Daoy (cell line): ENCODE data around the gene KLF13. TPM values are rescaled to one million over a fixed set of nuclear protein-coding genes. Genes with fewer than 3 reads are reported as not detected.
A peak's percentile ranks its signal among the peaks of the same experiment; 100 is the strongest.

ENCODE experiments used
- DNase-seq: peaks from one replicate; pipeline ENCODE4 v3.0.0-alpha.2; 2015; ENCODE audit warnings: low read depth
- total RNA-seq: library from RNA; depleted of rRNA; stranded (reverse); fragments of >200 nt; shearing (Covaris generic); gene quantifications from 2 replicates; pipeline ENCODE4 v1.2.3, GENCODE V29; 2014

Gene KLF13
- total RNA-seq, 1 experiment from 2014 or later = 21.4 TPM

DNA sequence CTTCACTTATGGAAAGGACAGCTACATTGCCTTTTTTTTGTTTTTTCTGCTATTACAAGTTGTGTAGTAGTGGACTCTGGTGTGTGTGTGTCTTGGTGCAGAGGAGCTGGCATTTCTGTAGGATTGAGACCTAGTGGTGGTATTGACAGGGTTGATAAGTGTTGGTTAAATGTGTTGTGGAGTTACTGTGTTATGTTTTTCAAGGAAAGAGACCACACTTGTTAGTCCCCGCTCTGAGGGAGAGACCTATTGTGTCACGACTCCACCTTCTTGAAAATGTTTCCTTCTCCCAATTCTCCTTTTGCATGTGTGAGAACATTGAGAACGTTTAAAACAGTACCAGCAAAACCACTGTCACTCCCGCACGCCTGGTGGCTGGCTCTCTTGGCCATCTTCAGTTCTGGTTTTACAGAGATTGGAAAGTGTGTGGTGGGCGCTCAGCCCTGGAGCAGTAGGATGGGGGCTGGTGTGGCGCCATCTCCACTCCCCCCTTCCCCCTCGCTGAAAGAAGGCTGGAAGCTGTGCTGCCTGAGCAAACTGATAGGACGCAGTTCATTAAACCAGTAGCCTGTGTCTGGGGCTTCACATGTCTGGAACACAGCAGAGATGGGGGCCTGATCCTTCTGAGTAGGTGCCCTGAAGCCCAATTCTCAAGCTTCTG lies 5.5 kb downstream of the KLF13 start:
- DNase-seq = no peak

DNA sequence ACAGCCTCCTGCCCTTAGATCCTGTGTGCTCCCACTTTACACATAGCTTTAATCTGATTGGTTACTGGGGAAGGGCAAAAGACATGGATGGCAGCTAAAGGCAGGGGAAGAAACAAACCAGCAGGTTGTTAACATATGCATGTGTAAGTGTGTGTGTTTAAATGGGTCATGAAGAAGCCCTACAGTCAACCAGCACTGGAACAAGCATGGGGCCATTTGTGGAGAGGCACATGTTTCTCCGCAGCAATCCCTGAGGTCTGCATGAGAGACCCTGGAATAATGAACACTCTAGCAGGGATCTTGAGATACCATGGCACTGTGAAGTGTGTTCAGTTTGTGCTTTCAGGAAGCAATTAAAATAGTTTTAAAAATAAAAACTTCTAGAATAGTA lies 6.0 kb downstream of the KLF13 start:
- no peak for DNase-seq

DNA sequence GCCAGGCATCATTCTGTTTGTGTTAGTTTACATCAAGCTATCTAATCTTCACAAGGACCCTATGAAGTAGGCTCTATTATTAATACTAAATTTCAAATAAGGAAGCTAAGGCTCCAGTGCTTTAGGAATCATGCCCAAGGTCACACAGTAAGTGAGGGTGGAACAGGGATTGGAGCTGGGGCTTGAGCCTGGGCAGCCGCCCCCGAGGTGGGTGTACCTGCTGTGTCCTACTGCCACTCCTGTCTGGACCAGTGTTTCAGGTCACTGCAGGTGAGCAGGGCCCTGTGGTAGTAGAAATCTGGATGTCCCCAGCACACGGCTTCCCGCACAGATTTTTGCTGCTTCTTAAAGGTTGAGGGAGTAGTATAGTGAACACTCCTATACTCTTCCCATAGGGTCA lies 6.5 kb downstream of the KLF13 start:
- DNase-seq = no peak

DNA sequence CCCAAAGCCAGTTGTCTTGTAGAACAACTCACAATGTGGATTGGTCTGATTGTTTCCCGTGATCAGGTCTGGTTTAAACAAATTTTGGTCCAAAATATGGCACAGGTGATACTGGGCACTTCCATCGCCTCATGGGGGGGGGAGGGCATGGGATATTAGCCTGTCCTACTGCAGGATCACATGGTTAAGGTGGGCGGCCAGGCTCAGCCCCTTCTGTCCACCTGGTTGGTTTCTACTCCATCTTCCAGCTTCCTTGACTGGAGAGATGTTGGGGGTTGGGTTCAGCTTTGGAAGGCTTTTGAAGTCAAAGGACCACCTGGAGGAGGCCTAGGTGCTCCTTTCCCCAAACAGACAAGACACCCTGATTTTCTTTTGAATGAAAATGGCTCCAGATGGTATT lies 7.2 kb downstream of the KLF13 start:
- DNase-seq = no peak

DNA sequence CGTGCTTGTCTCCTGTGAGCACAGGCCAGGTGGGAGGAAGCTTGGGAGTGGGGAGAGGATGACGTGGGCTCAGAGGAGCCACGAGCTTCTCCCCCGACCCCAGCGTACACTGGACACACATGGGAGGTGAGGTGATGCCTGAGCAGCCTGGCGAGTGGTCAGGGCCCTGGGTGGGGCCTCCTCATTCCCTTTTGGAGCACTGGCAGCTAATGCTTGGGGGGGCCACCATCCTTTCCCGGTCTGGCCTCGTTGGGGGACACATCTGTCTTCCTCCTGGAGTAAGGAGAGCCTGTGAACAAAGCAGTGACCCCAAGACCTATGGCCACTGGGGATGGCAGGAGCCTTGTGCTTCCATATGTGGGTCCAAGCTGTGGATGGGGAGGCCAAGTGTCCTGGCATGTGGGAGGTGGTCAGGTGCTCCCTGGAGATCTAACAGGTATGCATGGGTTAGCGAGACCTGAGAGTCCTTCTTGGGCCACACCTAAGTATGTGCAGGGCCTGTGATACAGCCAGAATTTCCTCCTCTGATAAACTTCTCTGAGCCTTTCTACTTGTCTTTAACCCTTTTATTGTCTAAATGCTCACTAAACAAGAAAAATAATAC lies 9.5 kb downstream of the KLF13 start:
- no peak for DNase-seq

DNA sequence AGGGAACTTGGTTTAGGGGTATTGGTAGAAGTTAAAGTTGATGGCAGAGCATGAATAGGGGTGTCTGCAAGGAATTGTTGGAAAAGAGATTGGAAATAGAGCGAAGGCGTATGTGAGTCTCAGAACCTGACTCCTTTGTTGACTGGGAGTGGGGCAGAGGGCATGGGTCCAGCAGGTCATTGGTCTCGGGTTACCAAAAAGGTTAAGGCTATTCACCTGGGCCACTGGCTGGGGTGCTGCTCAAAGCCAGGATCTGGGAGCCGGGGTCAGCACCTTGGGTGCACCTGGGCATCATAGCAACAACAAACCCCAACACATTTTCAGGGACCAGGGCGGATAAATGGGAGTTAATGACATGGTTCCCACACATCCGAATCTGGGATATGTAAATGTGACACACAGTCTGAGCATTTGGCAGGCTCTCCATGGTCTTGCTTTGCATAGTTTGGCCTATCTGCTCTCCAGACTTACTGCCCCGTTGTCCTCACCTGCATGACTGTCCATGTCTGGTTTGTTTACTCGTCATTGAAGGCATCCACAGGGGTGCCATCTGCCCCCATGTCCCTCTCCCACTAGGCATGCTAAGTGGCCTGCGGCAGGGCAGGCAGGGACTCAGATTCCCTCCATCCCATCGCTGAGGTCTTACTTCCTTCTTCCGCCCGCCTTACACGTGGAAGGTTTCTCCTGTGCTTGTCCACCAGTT lies 10.1 kb downstream of the KLF13 start:
- DNase-seq = no peak

DNA sequence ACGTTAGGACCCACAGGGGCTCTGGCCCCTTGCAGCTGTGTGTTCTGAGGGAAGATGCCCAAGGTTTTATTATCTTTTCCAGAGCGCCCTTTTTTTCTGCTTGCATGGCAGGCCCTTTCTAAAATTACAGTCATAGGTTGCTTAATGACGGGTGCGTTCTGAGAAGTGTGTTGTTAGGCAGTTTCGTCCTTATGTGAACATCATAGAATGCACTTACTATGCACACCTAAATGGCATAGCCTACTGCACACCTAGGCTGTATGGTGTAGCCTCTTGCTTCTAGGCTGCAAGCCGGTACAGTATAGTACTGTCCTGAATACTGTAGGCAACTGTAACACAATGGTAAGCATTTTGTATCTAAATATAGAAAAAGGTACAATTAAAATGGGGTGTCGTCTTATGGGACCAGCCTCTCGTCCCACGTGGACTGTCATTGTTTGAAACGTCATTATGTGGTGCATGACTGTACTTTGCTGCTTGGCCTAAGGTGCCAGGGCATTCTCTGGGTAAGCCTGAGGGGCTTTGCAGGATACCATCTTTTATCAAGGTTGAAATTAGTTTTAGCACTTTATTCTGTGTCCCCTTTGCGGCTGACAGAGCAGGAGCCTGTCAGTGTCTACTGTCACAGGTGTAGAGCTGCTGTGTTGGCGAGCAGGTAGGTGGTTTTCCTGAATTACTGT lies 10.9 kb downstream of the KLF13 start:
- no peak for DNase-seq

DNA sequence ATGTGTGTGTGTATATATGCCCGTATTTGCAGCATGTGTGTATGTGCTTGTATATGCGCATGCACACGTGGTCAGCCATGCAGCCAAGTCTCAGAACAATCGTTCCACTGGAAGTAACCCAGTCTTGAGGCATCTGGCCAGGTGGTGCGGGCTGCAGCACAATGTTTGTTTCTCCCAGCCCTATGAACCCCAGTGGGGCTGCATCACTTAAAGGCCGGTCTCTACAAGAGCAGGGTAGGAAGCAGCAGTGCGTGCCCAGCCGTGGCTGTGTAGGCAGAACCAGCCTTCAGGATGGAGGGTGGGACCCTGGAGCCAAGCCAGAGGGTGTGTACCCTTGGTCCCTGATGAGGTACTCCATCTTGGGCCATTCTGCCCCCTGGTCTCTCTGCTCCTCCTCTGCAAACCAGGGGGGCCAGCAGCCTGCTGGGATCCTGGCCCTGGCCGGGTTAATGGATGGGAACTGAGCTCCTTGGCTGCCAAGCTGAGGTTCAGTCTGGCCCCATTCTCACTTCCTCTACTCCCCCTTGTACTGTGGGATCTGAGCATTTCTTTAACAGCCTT lies 11.8 kb downstream of the KLF13 start:
- DNase-seq = peak; percentile 37

DNA sequence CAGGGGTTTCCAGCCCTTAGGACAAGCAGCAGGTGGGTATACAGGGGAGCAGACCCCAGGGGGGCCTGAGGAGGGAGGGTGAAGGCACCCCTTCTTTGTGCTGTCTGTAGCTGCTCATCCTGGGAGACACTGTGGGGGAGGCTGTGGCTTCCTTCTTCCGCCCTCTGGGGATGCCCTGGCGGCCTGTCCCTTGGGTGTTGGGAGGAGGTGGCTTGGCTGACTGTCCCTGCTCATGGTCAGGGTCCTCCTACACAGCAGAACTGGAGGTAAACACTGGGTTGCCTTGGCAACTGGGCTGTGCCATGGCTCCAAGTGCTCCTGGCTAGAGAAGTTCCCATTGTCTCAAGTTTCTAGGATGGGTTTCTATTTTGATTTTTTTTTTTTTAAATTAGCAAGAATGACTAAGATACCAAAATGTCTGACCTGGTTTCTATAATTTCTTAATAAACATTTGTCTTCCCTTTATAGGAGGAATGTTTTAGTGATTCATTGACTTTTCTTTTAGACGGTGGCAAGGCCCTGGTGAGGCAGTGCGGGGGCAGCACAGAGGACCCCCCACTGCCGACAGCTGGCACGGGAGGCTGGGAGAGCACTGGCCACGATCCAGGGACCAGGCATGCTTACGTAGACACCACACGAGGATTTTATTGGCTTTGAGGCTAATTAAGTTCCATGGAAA lies 12.4 kb downstream of the KLF13 start:
- DNase-seq = peak; percentile 91

DNA sequence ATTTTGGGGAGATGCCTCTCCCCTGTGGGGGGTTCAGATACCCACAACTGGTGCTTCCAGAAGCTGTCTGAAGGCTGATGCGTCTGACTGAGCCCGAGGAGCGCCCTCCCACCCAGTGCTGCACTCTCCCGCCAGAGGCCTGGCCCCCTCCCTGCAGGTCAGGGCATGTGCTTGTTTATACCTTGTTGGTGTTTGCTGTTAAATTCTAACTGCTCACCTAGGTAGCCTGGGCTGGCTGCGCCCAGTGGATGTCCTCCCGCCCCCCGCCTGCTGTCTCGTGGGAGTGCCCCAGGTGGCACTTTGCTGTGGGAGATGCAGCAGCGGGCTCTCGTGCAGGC lies 12.9 kb downstream of the KLF13 start:
- DNase-seq = no peak

DNA sequence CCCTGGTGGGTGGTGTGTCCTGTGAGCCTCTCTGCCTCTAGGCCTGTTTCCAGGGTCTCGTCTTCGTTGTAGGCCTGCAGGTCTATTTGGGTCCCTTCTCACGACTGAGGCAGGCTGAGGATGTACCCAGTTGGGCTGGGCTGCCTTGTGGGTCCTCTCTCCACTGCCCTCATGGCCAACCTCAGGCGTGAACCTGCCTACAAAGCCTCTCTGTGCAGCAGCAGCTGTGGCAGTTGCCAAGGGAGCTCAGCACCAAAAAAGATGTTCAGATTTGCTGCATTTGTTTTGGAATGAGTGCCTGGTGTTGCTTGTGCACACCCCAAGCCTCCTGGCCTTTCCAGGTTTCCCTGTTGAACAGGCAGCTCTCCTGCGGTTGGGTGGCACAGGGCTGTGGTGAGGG lies 13.4 kb downstream of the KLF13 start:
- no peak for DNase-seq

DNA sequence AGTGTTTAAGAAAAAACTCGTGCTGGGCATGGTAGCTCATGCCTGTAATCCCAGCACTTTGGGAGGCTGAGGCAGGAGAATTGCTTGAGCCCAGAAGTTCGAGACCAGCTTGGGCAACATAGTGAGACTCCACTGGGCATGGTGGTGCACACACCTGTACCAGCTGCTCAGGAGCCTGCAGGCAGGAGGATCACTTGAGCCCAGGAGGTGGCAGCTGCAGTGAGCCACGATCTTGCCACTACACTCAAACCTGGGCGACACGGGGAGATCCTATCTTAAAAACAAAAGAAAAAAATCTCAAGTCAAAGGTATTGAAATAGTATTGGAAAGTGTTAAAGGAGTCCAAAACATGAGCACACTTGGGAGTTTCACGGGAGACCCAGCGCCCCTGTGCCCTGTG lies 14.0 kb downstream of the KLF13 start:
- DNase-seq = no peak

DNA sequence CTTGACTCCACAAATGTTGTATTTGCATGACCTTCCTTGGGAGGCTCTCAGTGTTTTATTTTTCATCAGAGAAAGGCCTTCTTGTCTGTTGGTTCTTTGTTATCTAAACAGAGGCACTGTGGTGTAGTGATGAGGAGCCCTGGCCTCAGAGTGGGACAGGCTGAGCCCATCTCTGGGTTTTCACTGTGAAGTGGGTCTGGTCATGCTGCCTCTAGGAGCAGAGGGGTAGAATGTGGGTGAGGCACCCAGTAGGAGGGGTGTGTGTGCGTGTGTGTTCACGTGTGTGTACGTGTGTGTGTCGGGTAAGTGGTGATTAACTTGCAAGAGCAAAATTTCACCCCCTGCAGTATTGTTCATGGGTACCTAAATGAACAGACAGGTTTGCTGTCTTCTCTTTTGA lies 14.4 kb downstream of the KLF13 start:
- DNase-seq = no peak

DNA sequence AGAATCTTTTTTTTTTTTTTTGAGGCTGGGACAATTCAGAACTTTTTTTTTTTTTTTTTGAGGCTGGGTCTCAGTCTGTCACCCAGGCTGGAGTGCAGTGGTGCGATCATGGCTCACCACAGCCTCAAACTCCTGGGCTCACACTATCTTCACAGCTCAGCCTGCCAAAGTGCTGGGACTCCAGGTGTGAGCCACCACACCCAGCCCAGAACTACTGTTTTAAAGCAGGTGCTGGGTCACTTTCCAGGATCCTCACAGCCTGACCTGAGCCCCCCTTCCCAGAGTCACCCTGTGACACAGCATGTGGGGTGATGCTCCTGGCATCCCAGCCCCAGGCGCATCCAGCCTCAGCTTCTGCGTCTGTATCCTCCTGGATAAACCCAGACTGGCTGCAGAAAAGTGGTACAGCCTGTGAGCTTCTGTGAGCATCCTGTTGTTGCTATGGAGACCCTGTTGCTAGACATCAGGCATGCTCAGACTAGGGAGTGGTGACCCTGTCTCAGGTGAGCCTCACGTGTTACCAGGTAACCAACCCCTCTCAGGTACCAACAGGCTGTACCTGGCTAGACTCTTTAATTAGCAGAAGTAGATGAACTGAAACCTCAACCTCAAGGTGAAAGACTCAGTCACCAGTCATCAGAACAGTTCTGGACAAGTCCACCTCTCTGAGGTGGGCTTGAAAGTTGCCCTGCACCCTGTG lies 15.0 kb downstream of the KLF13 start:
- no peak for DNase-seq

DNA sequence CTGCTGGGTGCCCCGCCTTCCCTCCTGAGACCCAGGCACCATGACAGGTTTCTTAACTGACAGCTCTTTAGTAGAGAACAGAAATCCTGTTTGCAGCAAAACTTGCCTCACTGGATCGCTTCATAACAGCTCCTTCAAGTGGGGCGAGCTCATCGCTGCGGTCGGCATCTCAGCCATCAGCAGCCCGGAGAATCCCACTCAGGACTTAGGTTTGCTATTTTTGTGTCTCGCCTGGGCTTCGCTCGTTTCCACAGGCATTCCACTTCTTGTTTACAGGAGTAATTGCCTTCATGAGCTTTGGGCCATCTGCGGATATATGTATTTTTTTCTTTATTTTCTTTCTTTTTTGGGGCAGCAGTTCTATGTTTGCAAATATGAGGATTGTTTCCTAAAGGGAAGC lies 15.7 kb downstream of the KLF13 start:
- no peak for DNase-seq

DNA sequence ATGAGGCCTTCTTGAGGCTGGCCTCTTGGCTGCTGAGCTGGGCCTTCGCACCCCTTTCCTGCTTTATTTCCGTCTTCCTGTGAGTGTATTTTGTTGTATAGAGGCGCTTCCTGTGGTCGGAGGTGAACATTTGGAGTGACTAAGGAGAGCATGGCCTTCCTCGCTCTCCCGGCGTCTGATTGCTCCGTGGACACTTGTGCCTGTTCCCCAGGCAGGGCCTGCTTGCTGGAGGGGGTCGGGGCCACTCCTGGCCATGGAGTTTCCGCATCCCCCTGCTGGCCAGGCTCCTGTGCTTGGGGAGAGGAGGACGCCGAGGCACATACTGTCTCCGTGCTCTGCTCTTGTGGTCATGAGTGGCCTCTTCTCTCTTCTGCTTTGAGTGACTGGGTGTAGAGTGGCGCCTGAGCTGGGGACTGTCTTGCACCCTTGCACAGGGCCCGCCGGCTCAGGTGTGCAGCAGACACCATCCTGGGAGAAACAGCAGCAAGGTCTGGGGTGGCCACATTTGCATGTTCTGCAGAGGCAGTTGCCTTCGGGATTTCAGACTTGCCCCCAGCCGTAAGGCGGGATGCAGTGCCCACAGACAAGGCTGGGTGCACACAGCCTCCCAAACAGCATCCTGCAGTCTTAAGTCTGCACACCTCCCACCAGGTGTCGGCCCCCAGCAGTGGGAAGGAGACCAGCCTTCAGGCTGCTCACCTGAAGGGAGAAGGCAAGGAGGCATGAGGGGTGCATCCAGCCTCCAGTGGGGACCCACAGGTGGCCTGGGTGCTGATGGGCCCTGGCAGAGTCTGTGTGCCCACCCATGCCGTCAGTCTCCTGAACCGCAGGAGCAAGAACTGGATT lies 16.4 kb downstream of the KLF13 start:
- DNase-seq = no peak

DNA sequence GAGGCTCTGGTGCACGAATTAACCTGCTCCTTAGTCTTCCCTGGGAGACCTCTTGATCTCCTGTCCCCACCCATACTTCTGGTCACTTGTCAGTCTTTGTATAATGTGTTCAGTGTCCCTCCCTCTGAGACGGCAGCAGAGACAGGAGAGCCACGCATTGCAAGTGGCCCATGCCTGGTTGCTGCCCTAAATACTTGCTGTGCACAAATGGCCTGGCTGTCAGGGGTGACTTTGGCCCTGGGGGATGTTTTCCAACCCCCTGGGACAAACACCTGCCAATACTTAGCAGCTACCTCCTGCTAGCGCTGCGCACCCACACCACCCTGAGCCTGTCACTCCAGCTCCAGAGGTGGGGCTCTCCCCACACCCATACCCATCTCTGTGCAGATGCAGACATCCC lies 17.2 kb downstream of the KLF13 start:
- DNase-seq = no peak

DNA sequence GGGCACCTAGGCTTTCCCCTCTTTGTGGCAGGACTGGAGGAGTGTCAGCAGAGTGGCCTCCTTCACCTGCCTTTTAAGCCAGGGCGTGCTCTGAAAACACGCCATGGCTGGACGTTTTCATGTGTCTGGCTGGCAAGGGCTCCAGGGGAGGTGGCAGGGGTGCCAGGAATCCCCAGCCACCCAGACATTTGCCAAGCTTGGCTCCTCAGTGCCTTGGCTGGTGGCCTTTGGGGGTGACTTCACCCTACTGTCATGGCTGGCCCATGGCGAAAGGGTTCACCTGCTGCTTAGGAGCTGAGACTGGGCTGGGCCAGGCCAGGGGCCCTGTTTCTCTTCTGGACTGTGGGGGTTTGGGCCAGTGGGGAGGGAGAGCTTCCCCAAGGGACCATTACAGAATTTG lies 17.6 kb downstream of the KLF13 start:
- no peak for DNase-seq

DNA sequence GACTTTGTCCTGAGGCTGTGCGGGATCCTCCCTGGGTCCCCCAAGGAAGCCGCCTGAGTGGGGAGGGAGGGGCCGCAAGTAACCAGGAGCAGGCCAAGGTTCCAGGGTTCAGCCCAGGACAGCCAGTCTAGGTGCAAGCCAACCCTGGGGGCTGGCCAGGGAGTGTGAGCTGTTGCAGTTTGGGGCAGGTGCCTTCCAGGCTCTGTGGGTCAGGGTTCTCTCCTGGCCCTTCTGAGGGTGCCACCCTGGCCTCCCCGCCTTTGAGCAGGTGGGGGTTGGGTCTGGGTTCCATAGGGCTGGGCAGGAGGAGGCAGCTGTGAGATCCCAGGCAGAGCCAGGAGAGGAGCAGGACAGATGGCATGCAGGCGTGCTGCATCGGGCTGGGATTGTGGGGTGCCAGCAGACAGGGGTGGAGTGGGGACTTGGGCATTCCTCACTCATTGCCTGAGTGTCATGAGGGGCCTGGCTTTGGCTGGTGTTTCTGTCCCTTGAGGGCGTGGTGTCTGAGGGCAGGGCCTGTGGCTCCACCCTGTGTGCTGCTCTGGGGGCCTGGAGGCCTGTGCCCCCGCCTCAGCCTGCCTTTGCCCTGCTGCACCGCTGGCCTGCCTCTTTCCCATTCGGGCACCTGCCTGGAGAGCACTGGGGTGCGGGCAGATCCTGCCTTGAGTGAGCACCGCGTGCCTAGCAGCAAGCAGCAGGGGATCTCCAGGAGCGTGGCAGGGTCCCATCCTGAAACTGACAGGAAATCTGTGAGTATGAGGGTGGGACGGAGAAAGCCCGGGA lies 18.4 kb downstream of the KLF13 start:
- DNase-seq = no peak
